ENCODE measurements around the gene CROCC2.

CROCC2 gene

GRCh38 chr2:241020629-241021190 is 114.6 kb downstream of the CROCC2 start:
- Histone ChIP-seq H3K36me3 (ENCODE audit: control insufficient read depth, insufficient read depth, low read length) (no peaks in the 10 kb centered on the region), H3K9me3 (ENCODE audit: control insufficient read depth, low read length) (peaks cover 9% of the 10 kb centered on the region), H3K27ac (ENCODE audit: low read depth, low read length, severe bottlenecking) (no peak overlapping the region), H3K4me3 (ENCODE audit: extremely low read depth, insufficient read depth, low read length, poor library complexity, severe bottlenecking) (no peak overlapping the region), H3K4me1 (ENCODE audit: control insufficient read depth, insufficient read depth, low read length, poor library complexity, severe bottlenecking) (no peaks in the 10 kb centered on the region)
- 93 to 96% methylated on average over 5 to 6 of the region's 8 CpGs for WGBS, 2 experiments (ENCODE audit: insufficient coverage in 2 of 2)

GRCh38 chr2:241025639-241026038 is 119.5 kb downstream of the CROCC2 start:
- Histone ChIP-seq H3K9me3 (ENCODE audit: control insufficient read depth, low read length) (peaks cover 14% of the 10 kb centered on the region), H3K36me3 (ENCODE audit: control insufficient read depth, insufficient read depth, low read length) (no peaks in the 10 kb centered on the region), H3K27ac (ENCODE audit: low read depth, low read length, severe bottlenecking) (no peak overlapping the region), H3K4me3 (ENCODE audit: extremely low read depth, insufficient read depth, low read length, poor library complexity, severe bottlenecking) (no peak overlapping the region), H3K4me1 (ENCODE audit: control insufficient read depth, insufficient read depth, low read length, poor library complexity, severe bottlenecking) (no peaks in the 10 kb centered on the region)
- 43% methylated on average over 1 of the region's 1 CpG; no CpG with 5 or more reads in 1 of the 2 experiments for WGBS, 2 experiments (ENCODE audit: insufficient coverage in 2 of 2)

DNA sequence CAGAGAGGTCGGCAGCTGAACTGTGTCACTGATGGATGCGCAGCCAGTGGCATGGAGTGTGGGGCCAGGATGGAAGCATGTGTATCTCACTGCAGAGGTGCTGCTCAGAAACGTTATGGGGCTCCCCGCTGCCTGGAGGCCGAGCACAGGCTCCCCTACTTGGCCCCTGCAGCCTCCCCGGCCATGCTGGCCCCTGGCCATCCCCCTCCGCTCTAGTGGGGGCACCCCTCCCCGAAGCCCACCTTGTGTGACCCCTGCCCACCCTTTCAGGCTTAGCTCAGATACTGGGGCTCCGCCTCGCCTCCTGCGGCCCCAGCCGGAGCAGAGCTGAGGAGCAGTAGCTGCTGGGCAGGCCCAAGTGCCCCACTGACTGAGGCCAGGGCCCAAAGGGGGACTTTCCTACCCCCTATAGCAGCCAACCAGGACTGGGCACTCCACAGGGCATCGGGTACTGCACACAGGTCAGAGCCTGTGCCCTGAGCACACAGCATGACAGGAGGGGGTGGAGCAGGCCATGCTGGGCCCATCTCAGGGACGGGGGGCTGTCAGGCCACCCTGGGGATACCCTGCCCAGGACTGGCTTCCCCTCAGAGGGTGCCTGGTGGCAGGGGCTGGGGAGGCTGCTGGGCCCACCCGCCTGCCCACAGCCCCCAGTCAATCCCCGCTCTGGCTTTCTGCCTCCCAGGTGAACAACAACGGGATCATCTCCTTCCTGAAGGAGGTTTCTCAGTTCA is 123.6 kb downstream of the CROCC2 start:
- 85 to 90% methylated on average over 13 to 17 of the region's 17 CpGs for WGBS, 2 experiments (ENCODE audit: insufficient coverage in 2 of 2)
- H3K4me1 ChIP-seq (ENCODE audit: control insufficient read depth, insufficient read depth, low read length, poor library complexity, severe bottlenecking) = no peaks in the 10 kb centered on the region
- H3K36me3 ChIP-seq (ENCODE audit: control insufficient read depth, insufficient read depth, low read length) = peaks cover 2% of the 10 kb centered on the region
- no peak overlapping the region for H3K27ac ChIP-seq (ENCODE audit: low read depth, low read length, severe bottlenecking)
- peaks cover 13% of the 10 kb centered on the region for H3K9me3 ChIP-seq (ENCODE audit: control insufficient read depth, low read length)
- no peak overlapping the region for H3K4me3 ChIP-seq (ENCODE audit: extremely low read depth, insufficient read depth, low read length, poor library complexity, severe bottlenecking)

DNA sequence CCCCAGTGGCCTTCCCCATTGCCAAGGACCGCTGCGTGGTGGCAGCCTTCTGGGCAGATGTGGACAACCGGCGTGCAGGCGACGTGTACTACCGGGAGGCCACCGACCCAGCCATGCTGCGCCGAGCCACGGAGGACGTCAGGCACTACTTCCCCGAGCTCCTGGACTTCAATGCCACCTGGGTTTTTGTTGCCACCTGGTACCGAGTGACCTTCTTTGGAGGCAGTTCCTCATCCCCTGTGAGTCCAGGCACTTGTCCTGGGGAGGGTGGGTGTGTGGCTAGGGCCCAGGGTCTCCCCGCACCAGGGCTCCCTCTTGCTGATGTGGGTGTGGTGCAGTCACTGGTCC is 124.2 kb downstream of the CROCC2 start:
- Histone ChIP-seq H3K4me3 (ENCODE audit: extremely low read depth, insufficient read depth, low read length, poor library complexity, severe bottlenecking) (no peak overlapping the region), H3K4me1 (ENCODE audit: control insufficient read depth, insufficient read depth, low read length, poor library complexity, severe bottlenecking) (no peaks in the 10 kb centered on the region), H3K9me3 (ENCODE audit: control insufficient read depth, low read length) (peaks cover 8% of the 10 kb centered on the region), H3K27ac (ENCODE audit: low read depth, low read length, severe bottlenecking) (no peak overlapping the region), H3K36me3 (ENCODE audit: control insufficient read depth, insufficient read depth, low read length) (peaks cover 2% of the 10 kb centered on the region)
- WGBS, 2 experiments (ENCODE audit: insufficient coverage in 2 of 2) = 90 to 95% methylated on average over 14 of the region's 15 CpGs

DNA sequence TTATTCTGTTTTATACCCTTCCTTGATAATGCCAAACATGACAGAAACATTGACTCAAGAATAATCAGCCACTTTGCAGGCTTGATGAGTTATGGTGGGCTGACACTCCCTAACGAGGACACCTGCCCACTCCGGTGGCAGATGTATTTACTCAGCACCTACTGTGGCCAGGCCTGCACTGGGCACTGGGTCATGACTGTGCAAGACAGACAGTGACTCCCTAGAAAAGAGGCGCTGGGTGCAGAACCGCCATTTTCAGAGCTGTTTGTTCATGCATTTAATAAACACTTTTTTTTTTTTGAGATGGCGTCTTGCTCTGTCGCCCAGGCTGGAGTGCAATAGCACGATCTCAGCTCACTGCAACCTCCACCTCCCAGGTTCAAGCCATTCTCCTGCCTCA is 124.7 kb downstream of the CROCC2 start:
- Histone ChIP-seq H3K4me1 (ENCODE audit: control insufficient read depth, insufficient read depth, low read length, poor library complexity, severe bottlenecking) (no peaks in the 10 kb centered on the region), H3K4me3 (ENCODE audit: extremely low read depth, insufficient read depth, low read length, poor library complexity, severe bottlenecking) (no peak overlapping the region), H3K9me3 (ENCODE audit: control insufficient read depth, low read length) (peaks cover 5% of the 10 kb centered on the region), H3K27ac (ENCODE audit: low read depth, low read length, severe bottlenecking) (no peak overlapping the region), H3K36me3 (ENCODE audit: control insufficient read depth, insufficient read depth, low read length) (peaks cover 2% of the 10 kb centered on the region)
- 92 to 93% methylated on average over 7 of the region's 7 CpGs for WGBS, 2 experiments (ENCODE audit: insufficient coverage in 2 of 2)

GRCh38 chr2:241031436-241032165 is 125.5 kb downstream of the CROCC2 start:
- Histone ChIP-seq H3K36me3 (ENCODE audit: control insufficient read depth, insufficient read depth, low read length) (peaks cover 2% of the 10 kb centered on the region), H3K9me3 (ENCODE audit: control insufficient read depth, low read length) (no peaks in the 10 kb centered on the region), H3K4me1 (ENCODE audit: control insufficient read depth, insufficient read depth, low read length, poor library complexity, severe bottlenecking) (peaks cover 2% of the 10 kb centered on the region), H3K27ac (ENCODE audit: low read depth, low read length, severe bottlenecking) (no peak overlapping the region), H3K4me3 (ENCODE audit: extremely low read depth, insufficient read depth, low read length, poor library complexity, severe bottlenecking) (no peak overlapping the region)
- WGBS, 2 experiments (ENCODE audit: insufficient coverage in 2 of 2) = 89 to 94% methylated on average over 17 to 20 of the region's 20 CpGs

- H3K4me3 ChIP-seq (ENCODE audit: extremely low read depth, insufficient read depth, low read length, poor library complexity, severe bottlenecking) = no peak overlapping the region
- no peaks in the 10 kb centered on the region for H3K9me3 ChIP-seq (ENCODE audit: control insufficient read depth, low read length)
- H3K36me3 ChIP-seq (ENCODE audit: control insufficient read depth, insufficient read depth, low read length) = peaks cover 2% of the 10 kb centered on the region
- no peak overlapping the region for H3K27ac ChIP-seq (ENCODE audit: low read depth, low read length, severe bottlenecking)
- 87 to 96% methylated on average over 15 to 16 of the region's 17 CpGs for WGBS, 2 experiments (ENCODE audit: insufficient coverage in 2 of 2)
- H3K4me1 ChIP-seq (ENCODE audit: control insufficient read depth, insufficient read depth, low read length, poor library complexity, severe bottlenecking) = peaks cover 2% of the 10 kb centered on the region
Observed at GRCh38 chr2:241033336-241033987, 127.3 kb downstream of the CROCC2 start.

DNA sequence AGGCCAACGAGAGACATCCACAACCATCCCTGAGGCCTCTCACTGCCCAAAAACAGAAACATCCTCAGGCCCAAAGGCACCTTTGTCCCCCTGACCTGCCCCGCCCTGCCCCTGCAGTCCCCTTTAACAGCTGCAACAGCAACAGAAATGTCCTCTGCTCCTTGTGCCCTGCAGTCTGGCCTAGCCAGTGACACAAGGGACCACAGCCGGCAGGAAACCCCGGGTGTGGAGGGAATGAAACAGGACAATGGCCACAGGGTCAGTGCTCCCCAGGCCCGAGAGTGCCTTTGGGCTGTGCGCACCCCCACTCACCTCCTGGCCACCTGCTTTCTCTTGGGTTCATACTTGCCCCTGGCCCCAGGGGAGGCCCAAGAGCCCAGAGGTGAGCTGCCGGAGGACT is 127.9 kb downstream of the CROCC2 start:
- Histone ChIP-seq H3K36me3 (ENCODE audit: control insufficient read depth, insufficient read depth, low read length) (peaks cover 2% of the 10 kb centered on the region), H3K27ac (ENCODE audit: low read depth, low read length, severe bottlenecking) (no peak overlapping the region), H3K4me3 (ENCODE audit: extremely low read depth, insufficient read depth, low read length, poor library complexity, severe bottlenecking) (no peak overlapping the region), H3K4me1 (ENCODE audit: control insufficient read depth, insufficient read depth, low read length, poor library complexity, severe bottlenecking) (peaks cover 2% of the 10 kb centered on the region), H3K9me3 (ENCODE audit: control insufficient read depth, low read length) (no peaks in the 10 kb centered on the region)
- WGBS, 2 experiments (ENCODE audit: insufficient coverage in 2 of 2) = 86 to 91% methylated on average over 5 to 7 of the region's 7 CpGs

DNA sequence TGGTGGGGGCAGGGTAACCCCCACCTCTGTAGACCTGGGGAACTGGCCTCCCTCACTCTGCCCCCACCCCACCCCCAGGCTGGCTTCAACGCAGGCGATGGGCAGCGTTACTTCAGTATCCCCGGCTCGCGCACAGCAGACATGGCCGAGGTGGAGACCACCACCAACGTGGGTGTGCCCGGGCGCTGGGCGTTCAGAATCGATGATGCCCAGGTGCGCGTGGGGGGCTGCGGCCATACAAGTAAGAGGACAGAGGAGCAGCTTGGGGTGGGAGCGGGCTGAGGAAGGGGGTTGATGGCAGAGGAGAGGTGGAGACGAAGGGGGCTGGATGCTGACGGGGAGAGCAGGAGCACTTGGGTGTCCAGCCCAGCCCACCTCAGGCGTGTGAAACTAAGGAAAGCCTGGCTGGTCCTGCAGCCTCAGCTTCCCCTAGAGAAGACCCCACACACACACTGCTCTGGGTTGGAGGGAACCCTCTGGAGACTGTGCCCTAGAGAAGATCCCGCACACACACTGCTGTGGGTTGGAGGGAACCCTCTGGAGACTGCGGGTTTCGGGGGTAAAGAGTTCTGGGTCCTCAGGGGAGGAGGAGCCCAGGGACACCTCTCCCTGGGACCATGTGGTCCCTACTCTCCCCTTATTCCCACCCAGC is 128.5 kb downstream of the CROCC2 start:
- Histone ChIP-seq H3K4me1 (ENCODE audit: control insufficient read depth, insufficient read depth, low read length, poor library complexity, severe bottlenecking) (peaks cover 2% of the 10 kb centered on the region), H3K27ac (ENCODE audit: low read depth, low read length, severe bottlenecking) (no peak overlapping the region), H3K4me3 (ENCODE audit: extremely low read depth, insufficient read depth, low read length, poor library complexity, severe bottlenecking) (no peak overlapping the region), H3K36me3 (ENCODE audit: control insufficient read depth, insufficient read depth, low read length) (peaks cover 2% of the 10 kb centered on the region), H3K9me3 (ENCODE audit: control insufficient read depth, low read length) (no peaks in the 10 kb centered on the region)
- 94 to 97% methylated on average over 15 to 20 of the region's 22 CpGs for WGBS, 2 experiments (ENCODE audit: insufficient coverage in 2 of 2)

DNA sequence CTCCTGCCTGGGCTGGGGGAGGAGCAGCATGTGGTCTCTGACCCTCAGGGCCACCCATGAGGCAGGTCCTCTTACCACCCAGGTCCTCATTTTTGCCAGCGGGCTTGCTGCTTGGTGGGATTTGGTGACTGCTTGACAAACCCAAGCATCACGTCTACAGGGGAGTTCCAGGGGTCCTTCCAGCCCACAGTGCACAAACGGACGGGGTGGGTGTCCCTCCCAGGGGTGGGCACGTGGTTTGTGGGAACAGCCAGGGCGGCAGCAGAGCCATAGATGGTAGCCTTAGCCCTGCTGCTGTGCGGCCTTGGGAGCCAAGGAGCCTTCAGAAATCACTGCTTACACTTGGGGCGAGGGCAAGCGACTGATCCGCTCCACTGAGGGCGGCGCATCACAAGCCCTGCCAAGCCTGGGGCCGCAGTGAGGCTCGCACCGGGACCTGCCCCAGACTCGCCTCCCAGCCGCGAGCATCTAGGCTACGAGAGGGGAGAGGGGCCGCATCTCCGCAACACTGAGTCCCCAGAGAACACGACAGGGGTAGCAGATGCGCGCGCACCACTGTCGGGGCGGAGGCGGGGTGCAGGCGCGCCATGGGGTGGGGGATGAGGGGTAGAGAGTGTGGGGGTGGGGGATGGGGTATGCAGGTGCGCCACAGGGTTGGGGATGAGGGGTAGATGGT is 129.1 kb downstream of the CROCC2 start:
- WGBS, 2 experiments (ENCODE audit: insufficient coverage in 2 of 2) = 68 to 72% methylated on average over 18 to 24 of the region's 31 CpGs
- Histone ChIP-seq H3K4me1 (ENCODE audit: control insufficient read depth, insufficient read depth, low read length, poor library complexity, severe bottlenecking) (peaks cover 2% of the 10 kb centered on the region), H3K27ac (ENCODE audit: low read depth, low read length, severe bottlenecking) (no peak overlapping the region), H3K9me3 (ENCODE audit: control insufficient read depth, low read length) (no peaks in the 10 kb centered on the region), H3K36me3 (ENCODE audit: control insufficient read depth, insufficient read depth, low read length) (peaks cover 2% of the 10 kb centered on the region), H3K4me3 (ENCODE audit: extremely low read depth, insufficient read depth, low read length, poor library complexity, severe bottlenecking) (no peak overlapping the region)

Measured in mesodermal cell (in vitro differentiated cells).